T-helper 2 cell (primary cell): Measurements from ENCODE around the gene PPP1R12B.
"Not testable (repeated sequence)": the region's sequence is repeated elsewhere in the genome, so short reads cannot be mapped to it uniquely, and the experiment has no call there.

Source experiments
- DNase-seq, 5 experiments: peaks; one replicate each; pipeline versions ENCODE4 v3.0.0 to v3.0.0-alpha.2; 2012 to 2022

PPP1R12B gene

DNA sequence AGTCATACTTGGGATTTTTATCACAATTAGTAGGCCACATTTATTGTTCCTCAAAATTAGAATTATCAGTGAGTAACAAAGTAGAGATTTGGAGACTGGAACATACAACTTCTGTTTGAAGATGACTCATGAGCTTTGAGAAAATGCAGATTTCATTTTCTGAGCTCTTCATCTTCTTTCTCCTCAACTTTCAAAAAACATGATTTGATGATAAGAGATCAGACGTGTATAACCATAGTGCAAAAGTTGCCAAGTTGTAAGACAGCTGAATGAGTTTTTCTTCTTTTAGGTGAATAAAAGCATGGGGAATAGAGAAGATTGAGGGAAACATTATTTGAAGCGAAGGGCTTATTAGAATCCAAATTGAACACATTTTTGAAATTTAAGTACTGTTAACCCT, 58.4 kb downstream of the PPP1R12B start:
- DNase-seq: peak in 1 of 5 experiments; percentile 23

DNA sequence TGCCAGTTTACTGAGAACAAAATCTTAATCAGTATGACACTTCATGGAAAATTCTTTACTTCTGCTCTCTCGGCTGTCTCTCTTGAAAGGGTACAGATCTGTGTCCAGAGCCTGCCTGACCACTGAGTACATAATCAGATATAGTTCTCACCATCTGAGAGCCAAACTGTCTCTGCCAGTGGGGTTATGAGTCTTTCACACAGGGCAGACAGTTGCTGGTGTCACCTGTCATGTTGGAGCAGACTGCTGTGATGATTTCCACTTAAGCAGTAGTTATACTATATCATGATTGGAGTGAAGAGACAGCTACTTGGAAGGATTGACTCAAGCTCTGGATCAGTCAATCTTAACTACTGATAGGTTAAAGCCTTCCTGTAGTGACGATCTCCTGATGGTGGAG, 58.9 kb downstream of the PPP1R12B start:
- DNase-seq: peak in 1 of 5 experiments; percentile 31

DNA sequence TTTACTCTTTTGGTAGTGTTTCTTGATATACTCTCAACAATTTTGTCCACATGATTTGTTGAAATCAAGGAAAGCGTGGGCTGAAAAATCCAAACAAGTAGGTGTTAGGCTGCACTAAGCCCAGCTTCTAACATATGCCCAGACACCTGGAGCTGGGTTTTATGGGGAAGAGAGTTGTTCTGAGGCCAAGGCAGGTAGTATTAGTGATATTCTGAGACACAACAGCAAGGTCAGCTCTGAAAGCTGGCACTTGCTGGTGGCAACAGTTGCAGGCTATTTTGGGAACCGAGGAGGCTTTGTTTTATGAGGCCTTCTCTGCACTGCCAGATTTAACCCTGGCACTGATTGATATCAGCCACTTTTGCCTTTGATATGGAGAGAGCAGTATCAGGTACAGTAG, 61.8 kb downstream of the PPP1R12B start:
- DNase-seq: not testable (repeated sequence)

DNA sequence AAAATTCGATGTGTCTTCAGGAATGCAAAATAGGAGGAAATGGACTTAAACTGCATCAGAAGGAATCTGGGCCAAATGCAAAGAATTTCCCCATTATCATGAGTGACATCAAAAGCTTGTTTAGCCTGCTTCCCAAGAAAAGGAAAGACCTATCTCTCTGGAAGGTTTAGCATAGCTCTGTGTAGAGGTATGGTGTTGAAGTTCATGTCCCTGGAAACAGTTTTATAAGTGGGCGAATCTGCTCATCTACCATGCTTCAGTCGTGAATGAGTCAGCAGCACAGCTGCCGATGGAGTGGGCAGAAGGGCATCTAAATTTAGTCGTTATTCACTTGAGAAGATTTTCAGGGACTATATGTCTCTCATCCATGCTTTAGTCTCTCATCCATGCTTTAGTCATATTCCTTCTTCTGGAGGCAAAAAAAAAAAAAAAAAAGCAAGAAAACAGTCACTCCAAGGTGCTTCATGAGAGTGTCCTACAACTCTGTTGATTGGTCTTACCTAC, 62.4 kb downstream of the PPP1R12B start:
- not testable (repeated sequence) for DNase-seq

DNA sequence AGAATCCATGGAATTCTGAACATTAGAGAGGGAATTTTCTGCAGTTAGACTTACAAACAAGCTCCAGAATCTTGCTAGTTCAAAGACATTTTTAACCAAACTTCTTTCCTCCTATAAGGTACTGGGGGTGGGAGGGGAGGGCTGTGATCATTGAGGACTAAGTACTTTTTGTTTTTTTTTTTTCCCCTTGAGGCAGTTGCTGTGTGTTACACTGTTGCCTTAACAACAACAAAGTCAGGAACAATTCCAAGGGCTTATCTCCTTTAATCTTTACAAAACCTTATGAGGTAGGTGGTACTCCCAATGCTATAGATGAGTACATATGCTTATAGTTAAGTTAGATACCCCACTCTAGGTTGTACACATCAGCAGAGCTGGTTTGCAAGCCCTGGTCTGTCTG, 62.9 kb downstream of the PPP1R12B start:
- no peak for DNase-seq

DNA sequence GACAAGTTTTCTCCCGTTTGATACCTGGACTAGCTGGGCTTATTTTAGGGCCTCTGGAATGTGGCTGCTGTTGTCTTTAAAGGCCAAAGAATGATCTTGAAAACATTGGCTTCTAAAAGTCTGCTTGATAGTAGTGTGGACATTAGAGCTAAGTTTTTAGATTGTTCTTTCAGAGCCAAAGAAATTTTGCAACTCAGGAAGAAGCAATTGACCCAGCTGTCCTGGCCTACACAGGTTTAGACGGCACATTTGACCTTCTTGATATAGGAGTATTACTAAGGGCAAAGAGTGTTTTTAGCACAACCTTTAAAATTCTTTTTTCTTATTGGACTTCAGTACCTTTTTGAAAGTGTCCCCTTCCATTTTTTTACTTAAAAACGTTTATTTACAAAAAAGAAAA, 63.9 kb downstream of the PPP1R12B start:
- not testable (repeated sequence) for DNase-seq

DNA sequence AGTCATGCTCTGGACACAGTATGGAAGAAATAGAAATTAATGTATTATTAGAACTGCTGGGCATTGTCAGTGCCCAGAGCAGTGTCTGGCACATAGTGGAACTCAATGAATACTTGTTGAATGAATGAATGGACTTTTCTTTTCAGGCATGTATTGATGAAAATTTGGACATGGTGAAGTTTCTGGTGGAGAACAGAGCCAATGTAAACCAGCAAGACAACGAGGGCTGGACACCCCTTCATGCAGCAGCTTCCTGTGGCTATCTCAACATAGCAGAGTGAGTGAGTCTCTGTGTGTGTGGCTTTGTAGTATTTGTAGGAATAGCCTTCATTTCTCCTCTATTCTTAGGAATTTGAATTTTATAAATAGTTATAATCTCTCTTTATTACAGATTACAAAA, 68.1 kb downstream of the PPP1R12B start:
- DNase-seq: no peak

DNA sequence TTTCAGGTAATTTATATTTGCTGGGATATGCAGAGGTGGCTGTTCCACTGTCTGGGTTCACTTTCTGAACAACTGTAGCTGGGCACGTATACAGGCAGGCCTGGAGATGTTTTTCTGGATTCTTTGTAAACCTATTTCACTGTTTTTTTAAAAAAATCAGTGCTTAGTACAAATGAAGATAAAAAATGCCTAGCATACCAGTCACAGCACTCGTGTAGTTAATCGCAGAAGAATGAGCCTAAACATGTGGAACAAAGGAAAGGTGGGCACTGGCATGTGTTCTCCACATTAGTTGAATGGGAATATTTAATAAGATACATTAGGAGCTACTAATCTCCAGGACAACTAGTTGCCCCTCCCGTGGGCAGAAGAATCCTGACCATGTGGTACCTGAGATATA, 68.6 kb downstream of the PPP1R12B start:
- DNase-seq: not testable (repeated sequence)

DNA sequence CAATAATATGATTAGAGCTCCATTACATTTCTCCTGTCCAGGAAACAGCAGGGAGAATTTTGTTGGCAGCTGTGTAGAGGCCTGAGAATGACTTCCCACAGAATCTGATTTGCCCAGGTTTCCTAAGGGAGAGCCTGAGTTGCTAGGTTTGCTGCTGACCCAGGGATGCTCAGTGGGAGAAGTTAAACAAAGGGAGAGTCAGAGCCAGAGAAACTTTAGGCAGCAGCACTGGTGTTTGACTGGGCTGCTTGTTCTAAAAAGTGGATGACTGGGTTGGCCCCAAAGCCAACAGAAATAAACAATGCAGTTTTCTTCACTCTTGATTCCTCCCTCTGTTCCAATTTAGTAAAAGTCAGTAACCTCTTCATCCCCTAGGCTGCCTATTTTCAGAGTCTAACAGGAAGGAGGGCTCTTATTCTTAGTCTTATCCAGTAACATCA, 69.3 kb downstream of the PPP1R12B start:
- not testable (repeated sequence) for DNase-seq

DNA sequence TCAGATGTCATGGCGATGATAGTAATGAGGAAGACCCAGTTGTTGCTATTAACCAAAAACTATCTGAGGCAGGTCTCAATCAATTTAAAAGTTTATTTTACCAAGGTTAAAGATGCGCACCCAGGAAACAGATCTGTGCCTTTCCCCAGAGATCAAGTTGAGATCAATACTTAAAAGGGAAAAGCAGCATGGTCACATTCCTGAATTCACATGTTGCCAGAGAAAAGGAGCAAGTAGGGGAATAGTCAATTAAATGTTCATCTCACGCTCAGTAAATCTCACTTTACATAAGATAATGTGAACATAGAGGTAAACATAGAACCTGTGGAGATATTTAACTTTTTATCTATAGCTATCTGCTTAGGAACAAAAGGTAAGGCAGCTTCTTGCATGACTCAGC, 71.2 kb downstream of the PPP1R12B start:
- DNase-seq: not testable (repeated sequence)

DNA sequence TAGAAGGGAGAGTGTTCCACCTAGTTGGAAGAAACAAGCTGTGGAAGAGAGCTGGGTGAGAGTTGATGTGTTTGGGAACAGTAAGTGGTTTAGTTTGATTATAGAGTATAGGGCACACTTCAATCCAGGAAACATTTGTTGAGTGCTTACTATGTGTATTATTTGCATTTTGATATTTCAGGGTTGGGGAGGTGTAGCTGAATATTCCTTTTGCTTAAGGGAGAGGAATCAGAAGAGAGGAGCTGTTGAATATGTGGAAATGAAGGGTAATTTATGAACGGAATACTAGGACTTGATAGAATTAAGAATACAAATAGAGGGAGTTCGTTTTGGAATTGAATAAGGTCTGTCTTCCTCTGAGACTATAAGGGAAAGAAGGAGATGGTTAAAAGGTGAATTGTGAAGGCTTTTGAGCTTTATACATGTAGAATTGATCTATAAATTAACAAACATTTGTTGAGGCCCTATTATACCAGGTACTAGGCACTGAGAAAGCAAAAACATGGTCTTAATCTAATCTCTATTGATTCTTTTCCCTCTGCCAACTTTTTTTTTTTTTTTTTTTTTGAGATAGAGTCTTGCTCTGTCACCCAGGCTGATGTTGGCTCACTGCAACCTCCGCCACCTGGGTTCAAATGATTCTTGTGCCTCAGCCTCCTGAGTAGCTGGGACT, 72.1 kb downstream of the PPP1R12B start:
- DNase-seq: not testable (repeated sequence)

DNA sequence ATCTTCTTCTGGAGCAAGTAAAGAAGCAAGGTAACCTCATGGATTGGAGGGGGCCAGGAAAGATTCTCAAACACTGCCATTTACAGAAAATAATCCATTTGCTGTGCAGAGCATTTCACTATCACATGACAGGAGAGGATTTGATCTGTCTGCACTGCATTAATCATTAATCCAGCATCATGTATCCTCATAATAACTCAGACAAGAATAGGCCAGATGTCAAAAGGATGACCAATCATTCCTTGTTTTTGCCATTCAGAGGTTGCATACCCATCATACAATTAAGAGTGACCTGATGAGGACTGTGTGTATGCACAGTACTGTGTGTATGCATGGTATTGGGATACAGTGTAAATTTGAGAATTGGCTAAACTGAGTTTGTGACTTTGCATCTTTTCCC, 74.2 kb downstream of the PPP1R12B start:
- DNase-seq: not testable (repeated sequence)

DNA sequence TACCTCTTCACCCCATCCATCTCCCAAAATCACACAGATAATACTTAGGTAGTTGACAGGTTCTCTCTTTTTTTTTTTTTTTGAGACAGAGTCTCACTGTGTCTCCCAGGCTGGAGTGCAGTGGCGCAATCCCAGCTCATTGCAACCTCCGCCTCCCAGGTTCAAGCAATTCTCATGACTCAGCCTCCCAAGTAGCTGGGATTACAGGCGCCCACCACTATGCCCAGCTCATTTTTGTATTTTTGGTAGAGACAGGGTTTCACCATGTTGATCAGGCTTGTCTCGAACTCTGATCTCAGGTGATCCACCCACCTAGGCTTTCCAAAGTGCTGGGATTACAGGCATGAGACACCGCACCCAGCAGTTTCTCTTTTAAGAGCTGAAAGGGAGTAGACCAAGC, 75.8 kb downstream of the PPP1R12B start:
- not testable (repeated sequence) for DNase-seq

DNA sequence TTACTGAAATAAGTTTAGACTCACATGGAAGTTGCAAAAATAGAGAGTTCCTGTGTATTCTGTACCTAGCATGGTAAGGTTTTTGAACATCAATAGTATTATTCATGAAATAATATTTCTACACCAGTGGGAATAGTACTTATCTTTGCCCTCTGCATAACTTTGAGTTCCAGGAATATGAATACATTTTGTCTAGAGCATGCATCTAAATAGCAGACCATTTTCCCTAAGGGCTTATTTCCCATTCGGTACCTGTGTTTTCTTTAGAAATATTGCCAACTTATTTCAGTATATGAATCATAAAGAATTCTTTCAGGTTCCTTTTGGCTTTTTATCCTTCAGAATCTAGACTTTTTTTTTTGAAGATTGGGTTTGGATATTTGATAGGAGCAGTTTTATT, 81.6 kb downstream of the PPP1R12B start:
- not testable (repeated sequence) for DNase-seq

DNA sequence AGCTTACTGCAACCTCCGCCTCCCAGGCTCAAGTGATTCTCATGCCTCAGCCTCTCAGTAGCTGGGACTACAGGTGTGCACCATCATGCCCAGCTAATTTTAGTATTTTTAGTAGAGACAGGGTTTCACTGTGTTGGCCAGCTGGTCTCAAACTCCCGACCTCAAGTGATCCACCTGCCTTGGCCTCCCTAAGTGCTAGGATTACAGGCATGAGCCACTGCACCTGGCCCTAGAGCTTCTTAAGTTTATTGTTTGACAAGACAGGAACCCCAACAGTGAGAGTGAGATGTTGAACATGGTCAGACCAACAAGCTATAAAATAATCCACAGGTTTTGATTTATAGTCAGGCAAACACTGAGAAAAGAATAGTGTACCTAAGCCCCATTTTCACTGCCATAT, 83.8 kb downstream of the PPP1R12B start:
- not testable (repeated sequence) for DNase-seq

DNA sequence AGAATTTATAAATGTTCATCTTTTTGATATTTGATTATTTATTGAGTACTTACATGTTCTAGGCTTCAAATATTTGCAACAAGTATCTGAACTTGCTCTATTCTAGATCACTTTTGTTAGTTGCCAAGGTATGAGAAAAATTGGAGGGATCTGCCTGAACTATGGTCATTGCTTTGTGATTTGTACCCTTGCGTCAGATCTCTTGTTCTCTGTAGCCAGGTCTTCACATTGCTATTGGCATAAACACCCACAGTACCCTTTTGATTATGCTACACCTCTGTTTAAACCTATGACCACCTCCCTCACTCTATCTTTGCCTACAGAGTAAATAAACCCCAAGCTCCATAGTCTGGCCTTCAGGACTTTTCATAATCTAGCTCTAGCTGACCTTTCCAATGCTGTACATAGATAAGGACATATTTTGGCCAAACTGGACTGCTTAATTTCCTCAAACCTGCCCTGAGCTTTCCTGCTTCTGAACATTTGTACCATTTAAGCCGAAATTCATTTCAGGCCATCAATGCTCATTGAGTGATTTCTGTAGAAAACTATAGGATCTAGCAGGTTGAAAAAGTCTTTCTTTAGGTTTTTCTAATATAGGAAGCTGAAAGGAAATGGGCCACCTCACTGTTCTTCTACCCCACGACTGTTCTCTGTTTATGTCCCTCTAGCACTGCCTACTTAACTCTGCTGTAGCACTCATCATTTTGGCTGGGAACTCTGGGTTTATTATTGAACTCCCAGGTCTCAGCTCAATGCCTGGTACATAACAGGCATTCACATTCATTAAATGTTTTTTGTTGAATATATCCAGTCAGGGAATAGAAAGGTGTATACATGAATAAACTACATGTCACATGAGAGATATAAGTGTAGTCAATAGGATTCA, 84.9 kb downstream of the PPP1R12B start:
- no peak for DNase-seq

DNA sequence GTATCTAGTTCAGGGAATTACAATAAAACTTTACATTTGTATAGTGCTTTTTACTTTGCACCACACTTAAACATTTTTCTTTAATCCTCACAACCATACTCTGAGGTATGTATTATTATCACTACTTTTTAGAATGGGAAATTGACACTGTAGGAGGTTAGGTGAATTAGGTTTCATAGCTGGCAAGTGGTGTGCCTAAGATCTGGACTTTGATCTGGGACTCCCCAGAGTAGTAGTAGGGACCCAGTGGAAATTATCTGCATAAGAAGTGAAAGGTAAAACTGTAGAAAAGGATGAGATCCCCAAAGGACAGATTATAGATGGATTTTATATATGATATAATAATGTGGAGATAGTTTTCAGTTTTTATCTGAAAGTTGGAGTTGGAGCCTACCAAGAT, 85.6 kb downstream of the PPP1R12B start:
- DNase-seq: no peak

DNA sequence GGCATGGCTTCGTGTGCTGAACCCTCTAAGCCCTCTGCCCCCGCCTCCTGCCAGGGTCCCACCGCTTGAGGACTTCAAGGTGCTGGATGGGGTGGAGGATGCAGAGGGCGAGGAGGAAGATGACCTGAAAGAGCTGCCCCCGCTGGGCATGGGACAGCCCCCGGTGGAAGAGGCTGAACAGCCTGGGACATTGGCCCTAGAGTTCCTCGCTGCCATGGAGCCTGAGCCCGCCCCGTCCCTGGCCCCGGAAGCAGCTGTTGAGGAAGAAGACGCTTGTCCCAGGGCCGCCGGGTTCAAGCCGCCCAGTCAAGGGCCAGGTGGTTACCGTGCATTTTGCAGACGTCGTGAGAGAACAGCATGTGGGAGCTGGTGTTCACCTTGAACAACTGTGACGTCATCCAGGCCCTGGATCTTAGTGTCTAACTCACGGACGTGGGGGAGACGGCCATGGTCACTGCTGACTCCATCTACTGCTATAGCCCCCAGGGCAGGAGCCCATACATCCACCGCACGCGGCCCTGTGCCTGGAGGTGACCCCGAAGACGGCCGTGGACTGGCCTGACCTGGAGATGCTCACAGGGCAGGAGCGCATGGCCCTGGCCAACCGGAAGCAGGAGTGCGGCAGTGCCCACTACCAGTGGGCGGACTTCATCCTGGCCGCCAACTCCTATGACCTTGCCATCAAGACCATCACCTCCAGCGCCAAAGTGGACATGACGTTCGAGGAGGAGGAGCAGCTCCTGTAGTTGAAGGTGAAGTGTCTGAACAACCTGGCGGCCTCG, 90.1 kb downstream of the PPP1R12B start:
- DNase-seq: no peak

DNA sequence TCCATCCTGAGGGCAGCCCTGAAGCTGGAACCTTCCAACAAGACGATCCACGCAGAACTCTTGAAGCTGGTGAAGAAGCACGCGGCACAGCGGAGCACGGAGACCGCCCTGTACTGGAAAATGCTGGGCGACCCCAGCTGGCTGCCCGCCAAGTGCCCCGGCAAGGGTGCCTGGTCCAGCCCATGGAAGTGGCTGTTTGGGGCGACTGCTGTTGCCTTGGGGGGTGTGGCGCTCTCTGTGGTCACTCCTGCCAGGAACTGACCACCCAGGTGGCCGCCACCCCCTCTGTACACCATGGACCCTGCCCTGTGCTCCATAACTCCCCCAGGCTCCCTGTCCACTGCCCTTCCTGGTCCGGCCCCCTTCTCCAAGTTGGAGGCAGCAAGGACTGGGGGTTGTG, 90.8 kb downstream of the PPP1R12B start:
- no peak for DNase-seq

DNA sequence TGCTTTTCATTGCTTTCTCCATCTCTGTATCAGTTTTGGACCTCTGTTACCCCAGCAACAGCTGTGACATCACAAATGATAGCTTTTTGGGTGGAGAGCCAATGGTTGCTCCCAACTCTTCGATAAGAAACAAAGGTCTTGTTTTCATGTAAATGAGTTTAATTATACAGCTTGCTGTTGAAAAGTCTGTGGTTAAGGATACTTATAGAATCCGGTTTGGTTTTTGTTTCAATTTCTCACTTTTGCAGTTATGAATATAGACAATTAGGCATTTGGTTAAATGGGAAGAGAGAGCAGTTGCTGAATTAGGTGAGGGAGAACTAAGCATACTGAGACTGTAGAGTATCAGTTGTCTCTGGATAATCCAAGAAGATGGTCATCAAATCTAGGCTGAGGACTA, 99.6 kb downstream of the PPP1R12B start:
- peak in 1 of 5 experiments; percentile 4 for DNase-seq

DNA sequence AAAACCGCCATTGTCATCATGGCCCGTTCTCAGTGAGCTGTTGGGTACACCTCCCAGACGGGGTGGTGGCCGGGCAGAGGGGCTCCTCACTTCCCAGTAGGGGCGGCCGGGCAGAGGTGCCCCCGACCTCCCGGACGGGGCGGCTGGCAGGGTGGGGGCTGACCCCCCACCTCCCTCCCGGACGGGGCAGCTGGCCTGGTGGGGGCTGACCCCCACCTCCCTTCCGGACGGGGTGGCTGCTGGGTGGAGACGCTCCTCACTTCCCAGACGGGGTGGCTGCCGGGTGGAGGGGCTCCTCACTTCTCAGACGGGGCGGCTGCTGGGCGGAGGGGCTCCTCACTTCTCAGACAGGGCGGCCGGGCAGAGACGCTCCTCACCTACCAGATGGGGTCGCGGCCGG, 103.1 kb downstream of the PPP1R12B start:
- DNase-seq: not testable (repeated sequence)

DNA sequence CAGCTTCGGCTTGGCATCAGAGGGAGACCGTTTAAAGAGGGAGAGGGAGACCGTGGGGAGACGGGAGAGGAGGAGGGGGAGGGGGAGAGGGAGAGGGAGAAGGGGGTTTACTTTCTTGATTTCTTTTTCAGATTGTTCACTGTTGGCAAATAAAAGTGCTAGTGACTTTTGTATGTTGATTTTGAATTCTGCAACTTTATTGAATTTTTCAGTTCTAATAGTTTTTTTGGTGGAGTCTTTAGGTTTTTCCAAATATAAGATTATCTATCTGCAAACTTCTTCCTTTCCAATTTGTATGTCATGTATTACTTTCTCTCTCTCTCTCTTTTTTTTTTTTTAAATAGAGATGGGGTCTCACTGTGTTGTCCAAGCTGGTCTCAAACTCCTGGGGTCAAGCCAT, 104.0 kb downstream of the PPP1R12B start:
- no peak for DNase-seq
